HG03135 (cell line): ENCODE measurements around the gene RUNDC3A.
"Not testable (repeated sequence)": the region's sequence is repeated elsewhere in the genome, so short reads cannot be mapped to it uniquely, and the experiment has no call there.

Source experiments
- ATAC-seq: cut with Tn5 transposase; IDR thresholded peaks from one replicate; pipeline ENCODE4 v1.9.1; 2021; ENCODE audit warnings: mild to moderate bottlenecking, moderate library complexity; ENCODE audit not compliant: unreplicated experiment

Gene RUNDC3A

DNA sequence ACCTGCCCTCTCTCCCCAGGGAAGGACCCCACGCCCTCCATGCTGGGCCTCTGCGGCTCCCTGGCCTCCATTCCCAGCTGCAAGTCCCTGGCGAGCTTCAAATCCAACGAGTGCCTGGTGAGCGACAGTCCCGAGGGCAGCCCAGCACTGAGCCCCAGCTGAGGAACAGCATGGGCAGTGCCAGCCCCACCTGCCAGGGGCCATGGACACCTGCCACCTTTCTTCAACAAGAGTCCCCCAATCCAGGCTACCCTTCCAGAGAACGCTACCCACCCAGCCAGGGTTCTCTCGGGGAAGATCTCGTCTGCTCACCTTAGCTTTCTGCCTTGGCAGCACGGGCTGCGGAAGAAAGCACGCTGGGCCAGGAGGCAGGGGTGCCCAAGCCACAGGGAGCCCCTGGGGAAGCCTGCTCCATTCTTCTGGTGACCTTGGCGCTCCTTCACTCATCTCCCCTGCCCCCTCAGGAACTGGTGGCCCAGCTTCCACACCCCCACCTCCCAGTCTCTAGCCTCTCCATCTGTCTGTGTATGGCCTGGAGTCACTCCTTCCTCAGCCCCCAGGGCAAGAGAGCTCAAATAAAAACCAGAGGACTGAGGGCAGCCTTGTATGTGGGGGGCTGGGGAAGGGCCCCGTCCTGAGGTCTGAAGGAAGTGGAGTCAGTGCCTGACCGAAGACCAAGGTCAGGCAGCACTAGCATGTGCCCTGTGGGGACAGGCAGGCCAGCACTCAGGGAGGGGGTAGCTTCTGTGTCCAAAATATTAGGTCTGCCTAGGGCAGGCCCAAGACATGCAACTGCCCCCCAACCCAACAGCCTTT is 9.9 kb downstream of the RUNDC3A start:
- no peak for ATAC-seq

DNA sequence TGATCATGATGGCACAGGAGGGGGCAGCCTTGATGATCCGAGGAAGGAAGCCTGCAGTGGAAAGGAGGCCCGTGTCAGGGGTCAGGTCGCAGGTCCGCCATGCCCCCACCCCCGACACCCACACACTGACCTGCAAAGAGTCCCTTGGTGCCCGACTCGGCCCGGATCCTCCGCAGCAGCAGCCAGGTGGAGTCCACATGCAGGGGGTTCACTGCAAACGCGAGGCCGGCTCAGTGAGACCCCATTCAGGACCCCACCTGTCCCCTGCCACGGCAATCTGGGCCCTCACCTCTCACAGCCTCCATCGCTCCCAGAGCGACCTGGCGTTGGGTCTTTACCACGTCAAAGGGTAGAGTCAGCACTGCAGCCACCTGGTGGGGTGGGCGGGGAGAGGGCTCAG is 11.7 kb downstream of the RUNDC3A start:
- ATAC-seq = no peak

DNA sequence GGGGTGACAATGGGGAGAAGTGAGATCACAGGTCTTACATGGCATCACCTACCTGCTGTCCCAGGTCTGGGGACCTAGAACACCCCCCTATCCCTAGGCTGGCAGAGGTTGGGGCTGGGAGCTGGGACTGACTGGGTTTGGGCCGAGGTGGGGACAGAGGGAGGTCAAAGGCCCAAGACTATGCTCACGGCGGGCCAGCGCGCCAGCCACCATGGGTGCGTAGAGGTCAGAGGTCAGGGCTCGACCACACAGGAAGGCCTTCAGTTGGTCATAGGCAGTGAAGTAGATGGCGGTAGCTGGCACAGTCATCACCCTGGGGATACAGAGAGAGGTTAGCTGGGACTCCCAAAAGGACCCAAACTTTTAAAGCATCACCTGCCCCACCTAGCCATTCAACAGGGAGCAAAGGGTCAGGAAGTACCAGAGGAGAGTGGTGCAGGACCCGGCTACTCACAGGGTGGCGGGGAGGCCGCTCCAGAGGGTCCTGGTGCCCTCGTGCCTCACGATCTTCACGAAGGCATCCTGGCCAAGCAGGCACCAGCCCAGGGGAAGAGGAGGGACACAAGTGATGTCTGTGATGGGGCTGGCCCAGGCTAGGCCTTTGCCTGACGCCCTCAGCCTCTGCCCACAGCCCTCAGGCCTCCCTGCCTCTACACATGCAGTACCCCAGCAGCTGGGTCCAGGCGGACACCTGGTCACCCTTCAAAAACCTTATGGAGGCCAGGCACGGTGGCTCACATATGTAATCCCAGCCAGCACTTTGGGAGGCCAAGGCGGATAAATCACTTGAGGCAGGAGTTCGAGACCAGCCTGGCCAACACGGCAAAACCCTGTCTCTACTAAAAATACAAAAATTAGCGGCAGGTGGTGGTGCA is 13.1 kb downstream of the RUNDC3A start:
- ATAC-seq = no peak

DNA sequence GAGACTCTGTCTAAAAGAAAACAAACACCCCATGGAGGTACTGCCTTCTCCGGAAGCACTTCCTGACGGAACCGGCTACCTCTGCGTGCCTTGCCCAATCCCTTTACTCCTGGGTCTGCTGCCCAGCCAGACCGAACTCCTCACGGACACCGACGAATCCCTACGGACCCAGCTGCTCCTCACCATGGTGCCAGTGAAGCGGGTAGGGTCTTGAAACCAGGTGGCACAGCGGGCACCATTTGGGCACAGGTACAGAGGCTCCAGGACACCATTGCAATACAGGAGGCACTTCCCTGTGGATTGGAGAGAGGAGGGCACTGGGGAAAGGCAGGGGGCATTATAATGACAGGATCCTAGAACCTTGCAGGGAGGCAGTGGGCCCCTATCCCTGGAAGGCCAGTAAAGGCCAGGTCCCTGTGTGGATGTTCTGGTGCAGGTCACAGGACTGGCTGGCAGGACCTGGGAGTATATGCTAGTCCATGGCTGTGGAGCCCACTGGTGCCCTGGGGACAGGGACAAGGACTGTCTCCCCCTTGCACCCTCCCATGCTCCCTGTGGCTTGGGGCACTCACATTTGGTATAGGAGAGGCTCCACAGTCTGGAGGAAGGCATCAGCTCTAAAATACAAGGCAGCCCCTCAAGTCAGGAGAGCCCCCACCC is 14.0 kb downstream of the RUNDC3A start:
- ATAC-seq = no peak

DNA sequence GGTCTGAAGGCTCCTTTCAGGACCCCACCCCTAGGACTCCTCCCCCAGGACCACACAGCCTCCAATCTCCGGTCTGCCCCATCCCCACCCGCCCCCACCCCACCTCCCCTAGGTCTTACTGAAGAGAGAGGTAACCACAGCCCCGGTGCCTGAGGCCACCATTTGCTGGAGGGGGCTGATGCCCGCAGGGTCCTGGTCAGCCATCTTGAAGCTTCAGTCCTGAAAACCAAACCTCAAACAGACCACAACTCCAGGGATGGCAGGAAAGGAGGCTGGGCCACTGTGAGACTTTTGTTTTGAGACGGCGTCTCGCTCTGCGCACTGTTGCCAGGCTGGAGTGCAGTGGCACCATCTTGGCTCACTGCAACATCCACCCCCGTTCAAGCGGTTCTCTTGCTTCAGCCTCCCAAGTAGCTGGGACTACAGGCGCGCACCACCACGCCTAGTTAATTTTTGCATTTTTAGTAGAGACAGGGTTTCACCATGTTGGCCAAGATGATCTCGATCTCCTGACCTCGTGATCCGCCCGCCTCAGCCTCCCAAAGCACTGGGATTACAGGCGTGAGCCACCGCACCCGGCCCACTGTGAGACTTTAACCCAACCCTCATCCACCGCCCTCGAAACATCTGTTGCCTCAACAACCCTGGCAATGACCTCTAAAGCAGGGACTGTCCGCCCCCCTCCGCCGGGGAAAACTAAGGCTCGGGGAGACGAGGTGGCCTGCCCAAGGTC is 15.1 kb downstream of the RUNDC3A start:
- ATAC-seq = no peak

DNA sequence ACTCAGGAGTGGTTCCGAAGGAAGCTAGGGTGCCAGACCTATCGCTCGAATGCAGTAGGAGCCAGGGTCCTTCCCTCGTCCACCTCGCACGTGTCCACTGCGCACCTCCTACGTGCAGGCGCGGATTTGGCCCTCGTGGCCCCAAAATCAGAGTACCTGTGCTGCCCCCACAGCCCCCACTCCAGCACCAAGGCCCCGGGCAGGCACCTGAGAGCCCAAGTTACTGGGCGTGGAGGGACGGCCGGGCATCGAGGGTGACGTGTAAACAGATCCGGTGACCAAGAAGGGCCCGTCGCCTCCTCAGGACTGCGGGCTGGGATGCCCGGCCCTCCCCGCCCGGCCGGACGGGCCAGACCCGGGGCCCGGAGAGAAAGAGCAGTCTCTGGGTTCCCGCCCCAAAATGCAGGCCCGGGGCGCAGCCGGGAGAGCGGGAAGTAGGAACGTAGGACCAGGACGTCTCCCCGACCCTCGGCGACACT is 15.7 kb downstream of the RUNDC3A start:
- no peak for ATAC-seq

DNA sequence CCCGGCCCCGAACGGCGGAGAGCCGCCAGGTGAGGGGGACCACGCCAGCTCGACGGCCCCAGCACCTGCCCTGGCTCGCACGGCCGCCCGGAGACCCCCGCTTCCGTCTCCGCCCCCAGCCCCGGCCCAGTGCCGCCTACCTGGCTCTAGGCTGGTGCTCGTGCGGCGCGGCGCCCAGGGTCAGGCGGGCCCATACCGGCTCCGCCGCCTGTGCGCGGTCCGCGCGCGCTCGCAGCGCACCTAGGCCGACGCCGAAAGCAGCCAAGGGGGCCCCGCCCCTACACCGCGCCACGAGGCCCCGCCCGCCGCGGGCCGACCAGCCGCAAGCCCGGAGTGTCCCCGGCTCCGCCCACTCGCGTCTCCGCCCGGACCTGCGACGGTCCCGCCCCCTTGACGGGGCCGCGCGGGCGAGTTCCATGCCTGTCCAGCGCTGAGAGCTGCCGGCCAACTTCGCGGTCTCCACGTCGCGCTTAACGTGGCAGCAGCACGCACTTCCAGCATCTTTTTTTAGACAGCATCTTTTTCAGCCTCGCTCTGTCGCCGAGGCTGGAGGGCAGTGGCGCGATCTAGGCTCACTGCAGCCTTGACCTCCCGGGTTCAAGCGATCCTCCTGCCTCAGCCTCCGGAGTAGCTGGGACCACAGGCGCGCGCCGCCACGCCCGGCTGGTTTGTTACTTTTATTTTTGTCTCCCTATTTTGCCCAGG is 16.3 kb downstream of the RUNDC3A start, which contains the start of gene SLC25A39:
SLC25A39 (minus strand) TSS at position 253 of the 705 bp plus-strand sequence. CDS start 1,261 bp downstream, outside the sequence.
- peak; percentile 69 for ATAC-seq

DNA sequence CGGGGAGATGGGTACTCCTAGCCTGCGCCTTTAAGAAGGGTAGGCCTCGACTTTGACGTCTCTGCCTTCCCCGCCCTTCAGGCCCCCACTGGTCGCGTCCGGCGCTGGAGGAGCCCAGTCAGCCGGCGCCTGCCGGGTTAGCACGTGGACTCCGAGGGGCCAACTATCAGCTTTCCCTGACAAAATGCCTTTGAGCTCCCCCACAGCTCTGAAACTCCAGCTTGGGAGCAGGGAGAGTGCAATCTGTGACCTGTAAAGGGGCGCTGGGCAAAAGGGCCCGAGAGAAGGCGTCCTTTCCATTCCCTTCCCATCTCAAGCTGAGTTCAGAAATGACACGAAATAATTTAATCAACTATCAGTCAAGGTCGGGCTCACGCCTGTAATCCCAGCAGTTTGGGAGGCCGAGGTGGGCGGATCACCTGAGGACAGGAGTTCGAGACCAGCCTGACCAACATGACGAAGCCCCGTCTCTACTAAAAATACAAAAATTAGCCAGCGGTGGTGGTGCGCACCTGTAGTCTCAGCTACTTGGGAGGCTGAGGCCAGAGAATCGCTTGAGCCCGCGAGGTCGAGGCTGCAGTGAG is 18.6 kb downstream of the RUNDC3A start:
- peak; percentile 43 for ATAC-seq

DNA sequence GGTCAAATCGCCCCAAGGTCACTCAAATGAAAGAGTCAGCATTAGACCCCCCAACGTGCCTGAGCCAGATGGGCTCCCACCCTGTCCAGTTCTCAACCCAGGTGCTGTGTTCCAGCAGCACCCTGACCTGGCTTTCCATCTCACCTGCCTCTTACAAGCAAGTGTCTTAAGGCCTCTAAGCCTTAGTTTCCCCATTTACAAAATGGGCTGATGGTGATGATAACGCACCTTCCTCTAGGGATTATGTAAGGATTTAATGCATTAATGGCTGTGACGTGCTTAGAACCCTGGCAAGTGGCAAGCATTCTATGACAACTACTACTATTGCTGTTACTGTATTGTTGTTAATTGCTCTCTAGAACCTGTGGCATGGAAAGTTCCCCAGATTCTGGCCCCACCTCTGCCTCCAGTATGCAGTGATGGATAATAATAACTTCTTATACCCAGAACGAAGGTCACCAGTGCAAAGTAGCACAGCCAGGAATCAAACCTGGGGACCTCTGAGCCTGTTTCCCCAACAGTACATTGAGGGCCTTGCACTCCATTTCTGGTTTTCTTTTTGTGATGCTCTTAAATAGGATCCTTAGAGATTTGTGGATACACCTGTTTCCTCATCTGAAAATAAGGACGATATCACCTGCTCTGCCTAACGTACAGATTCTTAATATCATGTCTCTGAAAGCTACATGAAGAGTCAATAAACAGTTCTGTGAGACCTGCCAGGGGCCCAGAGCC is 19.5 kb downstream of the RUNDC3A start:
- ATAC-seq = no peak

DNA sequence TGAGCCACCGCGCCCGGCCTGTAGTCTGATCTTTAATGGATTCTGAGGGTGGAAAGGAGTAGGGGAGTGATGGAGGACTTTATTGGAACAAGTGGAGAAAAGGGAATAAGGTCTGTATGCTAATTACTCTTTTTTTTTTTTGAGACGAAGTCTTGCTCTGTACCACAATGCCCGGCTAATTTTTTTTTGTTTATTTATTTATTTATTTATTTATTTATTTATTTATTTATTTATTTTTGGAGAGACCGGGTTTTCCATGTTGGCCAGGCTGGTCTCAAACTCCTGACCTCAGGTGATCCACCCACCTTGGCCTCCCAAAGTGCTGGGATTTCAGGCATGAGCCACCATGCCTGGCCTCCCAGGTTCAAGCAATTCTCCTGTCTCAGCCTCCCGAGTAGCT is 21.1 kb downstream of the RUNDC3A start:
- ATAC-seq = not testable (repeated sequence)

DNA sequence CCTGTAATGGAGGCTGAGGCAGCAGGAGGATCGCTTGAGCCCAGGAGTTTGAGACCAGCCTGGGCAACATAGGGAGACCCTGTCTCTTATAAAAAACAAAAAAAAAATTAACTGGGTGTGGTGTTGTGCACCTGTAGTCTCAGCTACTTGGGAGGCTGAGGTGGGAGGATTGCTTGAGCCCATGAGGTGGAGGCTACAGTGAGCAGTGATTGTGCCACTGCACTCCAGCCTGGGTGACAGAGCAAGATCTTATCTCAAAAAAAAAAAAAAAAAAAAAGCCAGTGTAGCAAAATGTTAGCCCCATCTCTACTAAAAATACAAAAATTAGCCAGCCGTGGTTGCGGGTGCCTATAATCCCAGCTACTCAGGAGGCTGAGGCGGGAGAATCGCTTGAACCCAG is 21.9 kb downstream of the RUNDC3A start:
- ATAC-seq = not testable (repeated sequence)

DNA sequence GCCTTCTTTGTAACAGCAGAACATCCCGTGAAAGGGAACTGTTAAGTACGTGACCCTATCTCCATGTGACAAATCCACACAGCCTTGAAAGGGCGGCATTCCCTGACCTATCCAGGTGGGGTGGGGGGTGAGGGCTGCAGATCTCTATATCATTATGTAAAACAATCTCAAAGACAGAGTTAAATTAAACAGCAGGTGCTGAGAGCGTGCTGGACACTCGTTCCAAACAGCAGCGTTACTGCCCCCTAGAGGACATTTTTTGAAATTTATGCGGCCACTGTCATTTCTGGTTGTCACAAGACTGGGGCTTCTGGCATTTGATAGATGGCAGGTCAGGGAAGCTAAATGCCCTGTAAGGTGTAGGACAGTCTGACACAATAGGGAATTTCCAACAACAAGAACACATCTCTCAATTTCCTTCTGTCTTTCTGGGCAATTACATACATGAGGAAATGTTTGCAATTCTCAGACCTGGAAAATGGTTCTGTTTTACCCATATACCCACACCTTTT is 22.9 kb downstream of the RUNDC3A start:
- ATAC-seq = no peak

DNA sequence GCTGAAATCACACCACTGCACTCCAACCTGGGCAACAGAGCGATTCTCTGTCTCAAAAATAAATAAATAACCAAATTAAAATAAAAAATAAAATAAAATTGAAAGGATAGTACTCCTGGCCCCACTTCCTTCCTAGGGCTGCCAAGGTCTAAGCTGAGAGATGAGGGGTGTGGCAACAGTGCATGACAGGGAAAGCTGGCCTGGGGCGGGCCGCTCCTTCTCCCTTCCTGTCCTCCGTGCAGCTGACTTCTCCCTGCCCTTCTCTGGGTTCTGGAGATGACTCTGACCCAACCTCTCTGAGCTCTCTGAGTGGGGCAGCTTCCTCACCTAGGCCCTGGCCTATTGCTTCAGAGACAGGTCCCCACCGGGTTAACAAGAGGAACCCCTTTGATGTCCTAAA is 25.0 kb downstream of the RUNDC3A start:
- ATAC-seq = no peak

DNA sequence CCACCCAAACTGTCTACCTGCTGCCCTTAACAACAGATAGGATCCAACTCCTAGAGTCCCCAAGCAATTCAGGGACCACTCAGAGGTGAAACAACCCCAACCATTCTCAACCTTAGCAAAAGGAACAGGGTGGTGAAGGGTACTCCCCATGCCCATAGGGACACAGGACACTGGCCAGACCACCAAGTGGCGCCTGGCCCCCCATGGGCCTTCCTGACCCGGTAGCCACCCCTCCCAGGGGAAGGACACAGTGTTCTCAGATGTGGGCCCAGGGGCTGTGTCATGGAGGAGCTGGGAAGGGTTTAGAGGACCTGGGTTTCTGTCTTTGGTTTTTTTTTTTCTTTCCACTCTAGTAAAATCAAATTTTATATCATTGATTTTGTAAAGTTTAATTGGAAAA is 25.9 kb downstream of the RUNDC3A start:
- no peak for ATAC-seq

DNA sequence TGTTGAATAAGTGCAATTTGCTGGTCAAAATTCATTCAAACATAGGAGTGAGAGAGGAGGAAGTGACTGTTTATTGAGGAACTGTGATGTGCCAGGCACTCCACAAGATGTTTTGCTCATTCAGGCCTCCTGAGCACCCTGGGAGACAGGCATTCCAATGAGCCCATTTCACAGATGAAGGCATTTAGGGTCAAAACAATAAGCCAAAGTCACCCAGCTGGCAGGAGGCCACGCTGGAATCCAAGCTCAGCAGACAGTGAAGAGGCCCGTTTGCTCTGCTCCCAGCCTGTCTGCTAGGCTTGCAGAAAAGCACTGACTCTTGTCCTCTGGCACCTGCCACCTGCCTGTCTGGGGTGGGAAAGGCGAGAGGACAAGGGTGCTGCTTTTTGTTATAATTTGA is 26.3 kb downstream of the RUNDC3A start:
- no peak for ATAC-seq

DNA sequence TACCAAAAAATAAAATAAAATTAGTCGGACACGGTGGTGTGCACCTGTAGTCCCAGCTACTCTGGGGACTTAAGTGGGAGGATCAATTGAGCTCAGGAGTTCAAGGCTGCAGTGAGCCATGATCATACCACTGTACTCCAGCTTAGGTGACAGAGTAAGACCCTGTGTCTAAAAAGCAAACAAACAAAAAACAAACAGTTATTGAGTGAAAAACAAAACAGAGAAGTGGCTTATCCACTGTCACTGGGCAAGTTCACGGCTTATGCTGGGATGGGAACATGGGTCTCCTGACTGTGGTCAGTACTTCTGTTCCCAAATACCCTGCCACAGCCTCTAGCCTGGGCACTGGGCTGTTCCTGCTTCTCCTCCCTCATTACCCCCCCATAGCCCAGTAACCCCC is 27.2 kb downstream of the RUNDC3A start:
- no peak for ATAC-seq

DNA sequence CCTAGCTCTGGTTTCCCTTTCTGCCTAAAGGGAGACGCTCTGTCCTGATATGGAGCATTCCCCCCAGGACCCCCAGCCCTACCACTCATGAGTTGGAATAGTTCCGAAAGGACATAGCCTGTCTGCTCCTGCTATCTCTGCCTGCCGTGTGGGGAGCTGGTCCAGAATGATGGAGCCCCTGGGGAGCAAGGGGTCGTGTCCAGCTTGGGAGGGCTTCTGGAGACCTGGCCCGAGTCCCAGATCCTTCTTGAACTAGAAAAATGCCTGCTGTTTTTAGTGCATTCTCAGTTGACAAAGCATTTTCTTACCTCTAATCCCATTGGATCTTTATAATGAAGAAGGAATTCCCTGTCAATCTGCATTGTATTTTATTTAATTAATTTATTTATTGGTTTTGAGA is 27.6 kb downstream of the RUNDC3A start:
- no peak for ATAC-seq

DNA sequence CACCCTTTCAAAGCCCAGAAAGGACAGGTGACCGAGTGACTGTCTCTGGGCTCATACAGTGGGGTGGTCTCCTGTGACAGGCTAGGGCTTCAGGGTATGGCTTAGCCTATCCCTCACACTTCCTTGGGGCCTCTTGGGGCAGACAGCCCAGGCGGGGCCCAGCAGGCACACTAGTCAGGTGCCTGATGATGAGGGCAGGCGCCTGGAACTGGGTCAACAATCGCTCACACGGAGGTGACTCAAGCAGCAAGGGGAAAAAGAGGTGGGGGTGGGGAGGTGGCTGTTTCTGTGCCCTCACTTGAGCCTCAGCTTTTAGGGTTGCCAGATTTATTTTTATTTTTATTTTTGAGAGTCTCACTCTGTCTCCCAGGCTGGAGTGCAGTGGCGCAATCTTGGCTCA is 30.3 kb downstream of the RUNDC3A start:
- ATAC-seq = no peak

DNA sequence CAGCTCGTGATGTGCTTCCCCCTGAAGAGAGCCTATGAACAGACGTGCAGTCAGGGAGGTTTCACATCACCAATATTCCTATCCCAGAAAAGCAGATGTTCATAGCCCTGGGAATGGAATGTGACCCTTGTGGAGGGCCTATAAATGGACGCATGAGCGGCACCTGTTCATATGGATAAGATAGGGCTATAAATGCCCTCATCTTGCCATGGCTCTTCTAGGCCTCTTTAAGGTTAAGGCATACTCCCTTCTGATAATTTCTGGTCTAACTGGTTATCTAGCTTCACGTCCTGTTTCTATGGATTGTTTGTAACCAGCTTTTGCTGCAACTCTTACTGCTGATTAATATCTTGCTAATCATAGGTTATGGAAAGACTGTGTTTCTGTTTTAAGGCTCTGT is 32.2 kb downstream of the RUNDC3A start:
- ATAC-seq = not testable (repeated sequence)
